HCT116 (cell line): Measurements from ENCODE around the gene GALNT18.

Experiments
- CTCF ChIP-seq, 3 experiments: fragments of 200-600 bp in 1 of 3; sonication (generic) in 1 of 3; IDR thresholded peaks in 2 of 3; conservative IDR thresholded peaks in 1 of 3; 2 replicates each; pipeline ENCODE4 v1.5.1; 2012 to 2017; ENCODE audit warnings: low read depth in 2 of 3, low read length in 2 of 3, antibody characterized with exemption in 1 of 3, borderline replicate concordance in 1 of 3, control low read depth in 1 of 3, mild to moderate bottlenecking in 1 of 3, mixed read lengths in 1 of 3, mixed run types in 1 of 3, moderate library complexity in 1 of 3; ENCODE audit not compliant: insufficient read depth in 1 of 3
- EZH2phosphoT487 ChIP-seq: fragments of 200-600 bp; IDR thresholded peaks from 2 replicates; pipeline ENCODE4 v1.6.1; 2018; ENCODE audit warnings: antibody characterized with exemption, borderline replicate concordance
- FOSL1 ChIP-seq: IDR thresholded peaks from 2 replicates; pipeline ENCODE4 v1.6.1; 2012; ENCODE audit warnings: low read depth
- JUND ChIP-seq: IDR thresholded peaks from 2 replicates; pipeline ENCODE4 v1.6.1; 2012
- POLR2A ChIP-seq: IDR thresholded peaks from 2 replicates; pipeline ENCODE4 v1.7.0; 2011; ENCODE audit warnings: borderline replicate concordance; ENCODE audit not compliant: insufficient read depth, insufficient read length; ENCODE audit errors: extremely low read depth
- RAD21 ChIP-seq: IDR thresholded peaks from 2 replicates; pipeline ENCODE4 v1.6.1; 2012; ENCODE audit warnings: low read depth, mild to moderate bottlenecking
- YY1 ChIP-seq: IDR thresholded peaks from 2 replicates; pipeline ENCODE4 v1.6.1; 2011; ENCODE audit warnings: low read length, low read depth, moderate library complexity, mild to moderate bottlenecking; ENCODE audit not compliant: insufficient replicate concordance; ENCODE audit errors: extremely low read depth
- TF ChIP-seq, protein P1 (sequence below): IDR thresholded peaks from 2 replicates; pipeline ENCODE4 v1.6.1; 2012
- TF ChIP-seq, protein P2 (sequence below): IDR thresholded peaks from 2 replicates; pipeline ENCODE4 v1.6.1; 2012

- TF ChIP-seq CTCF (IDR thresholded peaks at IDR 0.05 in 2 of 3, conservative IDR thresholded peaks at IDR 0.05 in 1 of 3; ENCODE audit: borderline replicate concordance in 1 of 3, insufficient read depth in 1 of 3, low read depth in 2 of 3, low read length in 2 of 3) (no peak), FOSL1 (no peak), EZH2phosphoT487 (no peak), POLR2A (no peak), RAD21 (no peak), YY1 (no peak), JUND (no peak)
- TF ChIP-seq, protein P1, sequence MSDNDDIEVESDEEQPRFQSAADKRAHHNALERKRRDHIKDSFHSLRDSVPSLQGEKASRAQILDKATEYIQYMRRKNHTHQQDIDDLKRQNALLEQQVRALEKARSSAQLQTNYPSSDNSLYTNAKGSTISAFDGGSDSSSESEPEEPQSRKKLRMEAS = no peak
- TF ChIP-seq, protein P2, sequence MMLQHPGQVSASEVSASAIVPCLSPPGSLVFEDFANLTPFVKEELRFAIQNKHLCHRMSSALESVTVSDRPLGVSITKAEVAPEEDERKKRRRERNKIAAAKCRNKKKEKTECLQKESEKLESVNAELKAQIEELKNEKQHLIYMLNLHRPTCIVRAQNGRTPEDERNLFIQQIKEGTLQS = no peak
Measured at GRCh38 chr11:11464555-11464954, 157.2 kb downstream of the GALNT18 start.
